CD4-positive, alpha-beta memory T cell (primary cell): ENCODE results near the gene RASGRP2. TPM values are rescaled to one million over a fixed set of nuclear protein-coding genes. Genes with fewer than 3 reads are reported as not detected.

Source experiments
- CTCF ChIA-PET: fragments of 350-600 bp; sonication (Branson Sonifier 250); formaldehyde crosslinking; loops from one replicate; lab custom pipeline; 2021; ENCODE audit warnings: inconsistent platforms; ENCODE audit not compliant: partially characterized antibody; lab: Charles Lee
- POLR2A ChIA-PET: fragments of 350-600 bp; sonication (Branson Sonifier 250); formaldehyde crosslinking; loops from one replicate; lab custom pipeline; 2021; ENCODE audit not compliant: partially characterized antibody; lab: Charles Lee
- DNase-seq, 5 donors: peaks; one replicate each; pipeline versions ENCODE4 v3.0.0 to v3.0.0-alpha.2; 2020 to 2022; ENCODE audit warnings: mixed read lengths in 1 of 5
- H3K27ac ChIP-seq: one replicate; pipeline ENCODE4 v1.7.0; 2013; ENCODE audit warnings: low read depth, low read length
- H3K27me3 ChIP-seq: 2 replicates; pipeline ENCODE4 v1.7.0; 2013; ENCODE audit warnings: mild to moderate bottlenecking, low read length, moderate library complexity; ENCODE audit not compliant: insufficient read depth
- H3K36me3 ChIP-seq: 2 replicates; pipeline ENCODE4 v1.7.0; 2013; ENCODE audit warnings: mild to moderate bottlenecking, low read length, moderate library complexity; ENCODE audit not compliant: insufficient read depth
- H3K4me1 ChIP-seq: 2 replicates; pipeline ENCODE4 v1.7.0; 2013; ENCODE audit warnings: mild to moderate bottlenecking, low read length, moderate library complexity; ENCODE audit not compliant: insufficient read depth
- H3K4me3 ChIP-seq, 2 donors: one replicate each; pipeline ENCODE4 v1.7.0; 2013; ENCODE audit warnings: low read length in 2 of 2, mild to moderate bottlenecking in 1 of 2
- H3K9me3 ChIP-seq, 2 donors: one replicate each; pipeline ENCODE4 v1.7.0; 2013; ENCODE audit warnings: low read length in 2 of 2, control low read depth in 1 of 2; ENCODE audit not compliant: control insufficient read depth in 1 of 2
- H3K27ac Mint-ChIP-seq, 7 donors: one replicate each; pipeline ENCODE4 v1.8.0; 2020 to 2021; ENCODE audit warnings: mixed read lengths in 7 of 7, mild to moderate bottlenecking in 6 of 7, inconsistent platforms in 3 of 7, moderate library complexity in 3 of 7
- H3K27me3 Mint-ChIP-seq, 2 donors: one replicate each; pipeline ENCODE4 v1.8.0; 2020 to 2021; ENCODE audit warnings: mixed read lengths in 2 of 2
- H3K36me3 Mint-ChIP-seq, 2 donors: one replicate each; pipeline ENCODE4 v1.8.0; 2020 to 2021; ENCODE audit warnings: mixed read lengths in 2 of 2, inconsistent platforms in 1 of 2, mild to moderate bottlenecking in 1 of 2
- H3K4me1 Mint-ChIP-seq, 4 donors: one replicate each; pipeline ENCODE4 v1.8.0; 2020 to 2021; ENCODE audit warnings: mixed read lengths in 4 of 4, mild to moderate bottlenecking in 1 of 4
- H3K4me3 Mint-ChIP-seq, 8 donors: one replicate each; pipeline ENCODE4 v1.8.0; 2020 to 2021; ENCODE audit warnings: mixed read lengths in 8 of 8, mild to moderate bottlenecking in 7 of 8, moderate library complexity in 6 of 8, inconsistent platforms in 3 of 8
- H3K9me3 Mint-ChIP-seq, 8 donors: one replicate each; pipeline ENCODE4 v1.8.0; 2020 to 2021; ENCODE audit warnings: mixed read lengths in 8 of 8, mild to moderate bottlenecking in 5 of 8, inconsistent platforms in 3 of 8, moderate library complexity in 1 of 8
- intact Hi-C: fragments of 100-400 bp; cut with micrococcal nuclease; formaldehyde crosslinking; loops from one replicate; pipeline ENCODE4 v1.15.1; 2023
- polyA plus RNA-seq, 2 donors: library from polyadenylated mRNA; unstranded; fragments of 300-500 nt; fragmentation: Illumina TruSeq; gene quantifications; one replicate each; pipeline ENCODE4 v1.2.3, GENCODE V29; 2021
- total RNA-seq, 2 experiments: library from RNA; stranded (reverse); gene quantifications; one replicate each; pipeline ENCODE4 v1.2.3, GENCODE V29; 2021

The RASGRP2 gene
- 100 to 1,000 TPM; 440 to 463 TPM for total RNA-seq
- polyA plus RNA-seq, result 100 to 1,000 TPM; 177 to 208 TPM

DNA sequence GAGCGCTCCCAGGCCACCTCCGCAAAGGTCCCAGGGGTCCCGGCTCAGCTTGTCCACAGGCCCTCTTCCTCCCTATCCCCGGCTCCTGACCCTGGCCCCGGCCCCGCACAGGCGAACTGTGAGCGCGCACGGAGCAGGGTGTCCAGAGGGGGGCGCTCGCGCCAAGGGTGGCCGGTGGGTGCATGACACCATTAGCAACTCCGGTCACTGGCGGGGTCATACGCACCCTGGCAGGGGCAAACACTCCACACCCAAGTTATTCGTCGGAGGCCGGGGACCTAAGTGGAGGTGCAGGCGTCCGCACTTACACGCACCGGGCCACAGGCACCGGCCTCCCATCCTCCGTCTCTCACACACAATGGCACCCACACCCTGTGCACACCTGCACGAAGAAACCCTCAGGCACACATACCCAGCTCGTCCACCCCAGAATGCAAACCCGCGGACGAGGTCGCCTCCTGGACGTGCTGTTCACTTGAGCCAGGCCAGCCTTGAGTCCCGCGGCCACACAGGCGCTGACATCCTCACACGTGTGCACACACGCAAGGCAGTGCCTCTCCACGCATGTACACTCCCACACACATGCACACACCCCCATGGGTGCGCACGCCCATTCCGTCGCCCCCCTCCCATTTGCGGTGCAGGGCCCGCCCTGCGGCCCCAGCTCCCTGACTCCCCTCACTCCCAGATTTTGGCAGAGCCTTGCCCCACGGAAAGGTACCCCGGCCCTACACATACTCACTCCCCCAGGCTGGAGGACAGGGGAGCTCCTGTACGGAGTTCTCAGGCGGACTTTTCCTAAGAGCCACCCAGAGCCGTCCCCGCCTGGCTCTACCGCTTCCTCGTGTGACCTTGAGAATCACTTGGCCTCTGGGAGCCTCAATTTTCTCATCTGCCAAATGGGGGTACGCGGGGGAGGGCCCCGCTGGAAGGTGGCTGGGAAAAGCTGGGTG lies at the start of gene RASGRP2:
RASGRP2 (minus strand) TSS at position 552 of the 953 bp plus-strand sequence. CDS start 1,276 bp downstream, outside the sequence.
- H3K4me1 Mint-ChIP-seq, result peaks cover 22 to 66% (median 37%) of the 10 kb centered on the region in 4 donors
- Histone ChIP-seq H3K4me3 (peak within 1 kb of the TSS; percentile 95 to 98), H3K27ac (peak within 1 kb of the TSS; percentile 96), H3K9me3 (no peaks in the 10 kb centered on the region), H3K4me1 (peaks cover 38% of the 10 kb centered on the region), H3K27me3 (no peaks in the 10 kb centered on the region), H3K36me3 (peaks cover 26% of the 10 kb centered on the region)
- intact Hi-C loops, result loop anchor here (1.0 to 10.0 kb wide), 6 partner anchors 21 to 371 kb away; partner anchors contain the start of genes CDC42BPG, MAP4K2, NRXN2 and TM7SF2
- DNase-seq, result peak; percentile 87 to 92 (median 89)
- peak within 1 kb of the TSS; percentile 95 to 99 (median 98) for H3K4me3 Mint-ChIP-seq
- ChIA-PET CTCF (interaction anchor here (1.1 to 10.2 kb wide), 17 partner anchors 8 to 104 kb away, joined by 3 to 135 read pairs (median 10); partner anchors contain the start of genes MAP4K2, PYGM and SF1), POLR2A (interaction anchor here (0.5 to 26.2 kb wide), 49 partner anchors 8 to 1903 kb away, joined by 3 to 1500 read pairs (median 5); partner anchors contain the start of genes ARL2, CCDC85B, CDC42BPG and EHD1)
- peaks cover 0 to 1% (median 0%) of the 10 kb centered on the region in 8 donors for H3K9me3 Mint-ChIP-seq
- H3K36me3 Mint-ChIP-seq, result peaks cover 15 to 44% of the 10 kb centered on the region in 2 donors
- H3K27ac Mint-ChIP-seq, result peak within 1 kb of the TSS; percentile 95 to 100 (median 99)
- no peaks in the 10 kb centered on the region for H3K27me3 Mint-ChIP-seq

DNA sequence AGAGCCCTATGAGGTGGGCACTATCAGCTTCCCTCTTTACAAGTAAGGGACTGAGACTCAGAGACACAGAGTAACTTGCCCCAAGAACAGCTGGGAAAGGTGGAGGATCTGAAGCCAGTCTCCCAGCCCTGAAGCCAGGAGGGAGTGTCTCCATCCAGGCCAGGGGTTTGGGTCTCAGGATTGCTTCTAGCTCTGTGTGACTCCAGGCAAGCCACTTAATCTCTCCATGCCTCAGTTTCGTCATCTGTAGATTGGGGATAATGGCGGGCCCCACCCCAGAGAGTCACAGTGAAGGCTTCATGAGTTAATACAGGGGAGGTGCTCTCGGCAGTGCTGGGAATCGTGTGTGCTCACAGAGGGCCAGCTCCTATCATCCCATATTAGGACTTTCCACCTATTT lies 48.5 kb upstream of the RASGRP2 start:
- peaks cover 9 to 21% (median 16%) of the 10 kb centered on the region in 4 donors for H3K4me1 Mint-ChIP-seq
- DNase-seq, result no peak
- H3K4me1 ChIP-seq, result peaks cover 9% of the 10 kb centered on the region
- H3K4me3 Mint-ChIP-seq, result no peak overlapping the region
- CTCF ChIA-PET, result interaction anchor here (1.7 to 1.8 kb wide), 2 partner anchors 11 to 20 kb away, joined by 4 read pairs; no protein-coding TSS in a partner anchor
- H3K27me3 ChIP-seq, result no peaks in the 10 kb centered on the region
- H3K27ac Mint-ChIP-seq, result peak overlapping the region in 2 of 7 donors; percentile 22 to 30
- H3K27ac ChIP-seq, result no peak overlapping the region
- no peaks in the 10 kb centered on the region for H3K9me3 Mint-ChIP-seq
- peaks cover 33% of the 10 kb centered on the region for H3K36me3 ChIP-seq
- intact Hi-C loops, result no loop called here
- POLR2A ChIA-PET, result interaction anchor here (0.9 kb wide), 1 partner anchor 10 kb away, joined by 3 read pairs; no protein-coding TSS in a partner anchor
- peaks cover 10 to 57% of the 10 kb centered on the region in 2 donors for H3K36me3 Mint-ChIP-seq
- H3K9me3 ChIP-seq, result no peaks in the 10 kb centered on the region
- H3K27me3 Mint-ChIP-seq, result no peaks in the 10 kb centered on the region
- H3K4me3 ChIP-seq, result no peak overlapping the region

DNA sequence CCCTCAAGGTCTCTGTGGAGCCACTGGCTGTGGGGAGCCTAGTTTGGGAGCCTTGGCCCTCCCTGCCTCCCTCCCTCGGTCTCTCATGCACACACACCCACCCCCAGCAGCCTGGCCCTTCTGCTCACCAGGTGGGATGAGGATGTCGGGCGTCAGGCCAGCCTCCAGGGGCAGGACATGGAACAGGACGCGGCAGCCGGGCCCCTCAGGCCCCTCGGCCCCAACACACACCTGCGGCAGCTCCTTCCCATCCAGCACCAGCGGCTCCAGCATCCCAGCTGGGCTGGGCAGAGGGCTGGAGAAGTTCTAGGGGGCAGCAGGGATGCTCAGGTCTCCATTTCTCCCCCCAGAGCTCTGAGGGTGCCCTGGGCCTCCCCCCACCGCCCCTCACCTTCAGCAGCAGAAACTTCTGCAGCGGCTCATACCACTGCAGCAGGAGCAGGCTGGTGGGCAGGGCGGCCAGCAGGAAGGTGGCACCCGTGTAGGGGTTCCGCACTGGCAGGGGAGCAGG lies 47.9 kb upstream of the RASGRP2 start:
- POLR2A ChIA-PET, result interaction anchor here (1.2 to 1.3 kb wide), 2 partner anchors 11 to 13 kb away, joined by 3 read pairs; partner anchors contain the start of genes MAP4K2 and SF1
- peaks cover 10 to 22% (median 17%) of the 10 kb centered on the region in 4 donors for H3K4me1 Mint-ChIP-seq
- H3K36me3 Mint-ChIP-seq, result peaks cover 10 to 58% of the 10 kb centered on the region in 2 donors
- no peak overlapping the region for H3K27ac ChIP-seq
- no peak overlapping the region for H3K4me3 ChIP-seq
- H3K27me3 ChIP-seq, result no peaks in the 10 kb centered on the region
- no peak for DNase-seq
- H3K4me1 ChIP-seq, result peaks cover 10% of the 10 kb centered on the region
- CTCF ChIA-PET, result interaction anchor here (1.5 to 1.8 kb wide), 3 partner anchors 10 to 24 kb away, joined by 3 to 4 read pairs (median 4); no protein-coding TSS in a partner anchor
- no peaks in the 10 kb centered on the region for H3K9me3 Mint-ChIP-seq
- peaks cover 27% of the 10 kb centered on the region for H3K36me3 ChIP-seq
- no peaks in the 10 kb centered on the region for H3K27me3 Mint-ChIP-seq
- no peaks in the 10 kb centered on the region for H3K9me3 ChIP-seq
- H3K4me3 Mint-ChIP-seq, result no peak overlapping the region
- H3K27ac Mint-ChIP-seq, result no peak overlapping the region
- intact Hi-C loops, result no loop called here

DNA sequence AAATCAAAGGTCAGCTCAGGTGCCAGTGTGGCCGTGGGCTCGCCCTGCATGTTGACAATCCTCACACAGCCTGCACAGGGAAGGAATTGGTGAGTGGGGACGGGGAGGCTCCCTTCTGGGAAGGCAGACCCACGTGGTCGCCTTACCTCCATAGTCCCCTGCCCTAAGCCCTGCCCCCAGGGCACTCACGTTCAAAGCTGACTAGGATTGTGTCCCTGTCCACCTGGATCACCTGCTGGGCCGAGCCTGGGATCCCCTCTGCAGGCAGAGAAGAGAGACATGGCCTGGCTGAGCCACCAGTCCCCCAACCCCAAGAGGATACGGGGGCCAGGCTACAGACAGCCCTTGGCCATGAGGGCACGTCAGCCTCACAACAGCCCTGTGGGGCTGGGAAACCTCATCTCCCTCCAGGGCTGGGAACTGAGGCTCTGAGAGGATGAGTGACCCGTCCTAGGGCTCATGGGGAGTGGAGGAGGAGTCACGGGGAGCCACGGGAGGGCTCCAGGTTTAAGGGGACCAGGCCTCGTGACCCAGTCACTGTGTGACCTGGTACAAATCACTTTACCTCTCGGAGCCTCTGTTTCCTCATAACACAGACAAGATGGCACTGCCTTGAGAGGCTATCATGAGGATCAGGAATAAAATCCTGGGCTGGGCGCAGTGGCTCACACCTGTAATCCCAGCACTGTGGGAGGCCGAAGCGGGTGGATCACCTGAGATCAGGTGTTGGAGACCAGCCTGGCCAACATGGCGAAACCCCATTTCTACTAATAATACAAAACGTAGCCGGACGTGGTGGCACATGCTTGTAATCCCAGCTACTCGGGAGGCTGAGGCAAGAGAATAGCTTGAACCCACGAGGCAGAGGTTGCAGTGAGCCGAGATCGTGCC lies 46.5 kb upstream of the RASGRP2 start:
- H3K9me3 ChIP-seq, result no peaks in the 10 kb centered on the region
- Mint-ChIP-seq H3K36me3 (peaks cover 6 to 50% of the 10 kb centered on the region in 2 donors), H3K27me3 (no peaks in the 10 kb centered on the region), H3K9me3 (no peaks in the 10 kb centered on the region), H3K4me3 (no peak overlapping the region), H3K4me1 (peaks cover 10 to 22% (median 16%) of the 10 kb centered on the region in 4 donors), H3K27ac (peak overlapping the region in 1 of 7 donors; percentile 79)
- H3K27me3 ChIP-seq, result no peaks in the 10 kb centered on the region
- H3K36me3 ChIP-seq, result peaks cover 19% of the 10 kb centered on the region
- intact Hi-C loops, result no loop called here
- no peak overlapping the region for H3K4me3 ChIP-seq
- H3K4me1 ChIP-seq, result peaks cover 10% of the 10 kb centered on the region
- no peak for DNase-seq
- CTCF ChIA-PET, result interaction anchor here (1.5 to 1.8 kb wide), 3 partner anchors 9 to 26 kb away, joined by 3 to 4 read pairs (median 4); no protein-coding TSS in a partner anchor
- no peak overlapping the region for H3K27ac ChIP-seq
- POLR2A ChIA-PET, result interaction anchor here (1.2 to 2.2 kb wide), 4 partner anchors 12 to 19 kb away, joined by 3 to 15 read pairs (median 4); partner anchors contain the start of genes MAP4K2, MEN1 and SF1

DNA sequence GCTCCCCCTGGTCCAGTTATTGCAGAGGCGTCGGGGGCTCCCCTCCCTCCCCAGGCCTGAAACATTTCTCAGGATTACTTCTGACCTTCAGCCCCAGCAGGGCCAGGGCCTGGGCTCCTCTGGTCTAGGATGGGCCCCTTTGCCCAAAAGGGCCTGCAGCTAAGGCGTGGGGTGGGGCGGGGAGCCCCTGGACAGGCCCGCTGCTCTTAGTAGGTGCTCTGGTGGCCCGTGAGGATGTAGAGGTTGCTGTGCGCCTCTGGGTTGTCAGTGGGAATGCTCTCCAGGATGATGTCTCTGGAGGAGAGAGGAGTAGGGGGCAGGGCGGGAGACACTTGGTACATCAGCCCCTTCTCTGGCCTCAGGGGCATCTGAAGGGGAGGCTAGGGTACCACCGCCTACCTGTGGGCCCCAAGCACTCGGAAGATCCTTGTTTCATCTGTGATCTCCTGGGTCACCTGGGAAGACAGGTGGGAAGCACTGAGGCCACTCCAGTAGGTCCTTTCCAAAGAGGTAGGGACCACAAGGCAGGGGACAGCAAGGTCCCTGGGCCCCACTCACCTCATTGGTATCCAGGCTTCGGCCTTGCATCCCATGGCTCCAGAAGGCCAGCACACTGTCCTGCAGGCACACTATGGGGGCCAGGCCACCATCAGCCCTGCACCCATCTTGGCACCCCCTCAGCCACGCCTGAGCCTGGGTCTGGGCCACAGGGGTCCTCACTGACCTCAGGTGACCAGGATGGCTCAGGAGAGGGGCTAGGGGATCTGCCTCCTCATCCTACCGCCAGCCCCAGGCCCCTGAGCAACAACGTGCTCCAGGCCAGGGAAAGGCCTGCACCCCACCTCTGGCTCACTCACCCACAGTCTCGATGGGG lies 45.6 kb upstream of the RASGRP2 start:
- ChIA-PET CTCF (interaction anchor here (0.6 to 3.2 kb wide), 3 partner anchors 13 to 123 kb away, joined by 3 to 12 read pairs (median 3); partner anchors contain the start of gene MAP4K2), POLR2A (interaction anchor here (1.2 to 2.3 kb wide), 7 partner anchors 9 to 46 kb away, joined by 4 to 16 read pairs (median 5); partner anchors contain the start of genes MAP4K2, MEN1, RASGRP2 and SF1)
- H3K9me3 ChIP-seq, result no peaks in the 10 kb centered on the region
- Mint-ChIP-seq H3K27ac (peak overlapping the region in 2 of 7 donors; percentile 42 to 79), H3K4me3 (no peak overlapping the region), H3K36me3 (peaks cover 4 to 49% of the 10 kb centered on the region in 2 donors), H3K27me3 (no peaks in the 10 kb centered on the region), H3K4me1 (peaks cover 7 to 18% (median 12%) of the 10 kb centered on the region in 4 donors), H3K9me3 (no peaks in the 10 kb centered on the region)
- intact Hi-C loops, result loop anchor here (5.0 kb wide), 1 partner anchor 223 kb away; the partner anchor contains the start of gene ARL2
- no peaks in the 10 kb centered on the region for H3K27me3 ChIP-seq
- DNase-seq, result no peak
- no peak overlapping the region for H3K4me3 ChIP-seq
- H3K27ac ChIP-seq, result no peak overlapping the region
- peaks cover 19% of the 10 kb centered on the region for H3K36me3 ChIP-seq
- peaks cover 10% of the 10 kb centered on the region for H3K4me1 ChIP-seq
